Lung (tissue), 12 donors: ENCODE measurements around the gene MRPL41. TPM values are rescaled to one million over a fixed set of nuclear protein-coding genes. Genes with fewer than 3 reads are reported as not detected.

Source experiments
- ATAC-seq: fragments of 200-7000 bp; cut with Tn5 transposase; one replicate; pipeline ENCODE4 v1.9.1; 2020; ENCODE audit warnings: moderate number of reproducible peaks; ENCODE audit not compliant: insufficient read depth, low FRiP score
- DNase-seq, 3 donors: peaks; one replicate each; pipeline ENCODE4 v3.0.0-alpha.2; 2013 to 2017
- H3K27ac ChIP-seq, 2 donors: one replicate each; pipeline ENCODE4 v1.5.1; 2013; ENCODE audit warnings: mild to moderate bottlenecking in 2 of 2, moderate library complexity in 2 of 2, control low read depth in 1 of 2, inconsistent platforms in 1 of 2, low read depth in 1 of 2, low read length in 1 of 2
- H3K27me3 ChIP-seq, 3 donors: one replicate each; pipeline ENCODE4 v1.5.1; 2013; ENCODE audit warnings: low read length in 2 of 3; ENCODE audit not compliant: control insufficient read depth in 3 of 3, insufficient read depth in 3 of 3
- H3K36me3 ChIP-seq, 4 donors: one replicate each; pipeline ENCODE4 v1.5.1; 2013; ENCODE audit warnings: low read length in 4 of 4, mild to moderate bottlenecking in 1 of 4, moderate library complexity in 1 of 4; ENCODE audit not compliant: control insufficient read depth in 4 of 4, insufficient read depth in 4 of 4
- H3K4me1 ChIP-seq, 5 donors: one replicate each; pipeline ENCODE4 v1.5.1; 2013; ENCODE audit warnings: low read length in 5 of 5, mild to moderate bottlenecking in 2 of 5, moderate library complexity in 1 of 5; ENCODE audit not compliant: control insufficient read depth in 5 of 5, insufficient read depth in 5 of 5
- H3K4me3 ChIP-seq: one replicate; pipeline ENCODE4 v1.5.1; 2013; ENCODE audit warnings: mild to moderate bottlenecking, control low read depth, moderate library complexity
- H3K9ac ChIP-seq, 2 donors: one replicate each; pipeline ENCODE4 v1.5.1; 2013; ENCODE audit warnings: low read length in 2 of 2, control low read depth in 1 of 2; ENCODE audit not compliant: insufficient read depth in 1 of 2
- H3K9me3 ChIP-seq, 4 donors: one replicate each; pipeline ENCODE4 v1.5.1; 2013; ENCODE audit warnings: low read length in 3 of 4, mild to moderate bottlenecking in 1 of 4, moderate library complexity in 1 of 4; ENCODE audit not compliant: control insufficient read depth in 4 of 4, insufficient read depth in 3 of 4
- CTCF ChIP-seq: IDR thresholded peaks from 2 replicates; pipeline ENCODE4 v1.5.1; 2012; ENCODE audit warnings: mild to moderate bottlenecking; ENCODE audit errors: control extremely low read depth, extremely low read depth
- WGBS, 2 donors: extraction: QIAGEN DNeasy Blood & Tissue Kit; methylation state at CpG; one replicate each; pipeline ENCODE4 v1.1.7; 2013; 5-methylcytosine and 5-hydroxymethylcytosine counted together
- polyA plus RNA-seq, 2 donors: library from polyadenylated mRNA; stranded (reverse); fragments of 200-250 nt; gene quantifications; one replicate each; pipeline ENCODE4 v1.2.1, GENCODE V29; 2013
- total RNA-seq, 2 donors: library from RNA; depleted of rRNA in 1 of 2; stranded (reverse); fragments of >200 nt in 1 of 2; gene quantifications; one replicate each; pipeline ENCODE4 v1.2.1, GENCODE V29; 2014 to 2021
- donor health status: control.
- donor health status: control.
- donor health status: Bipolar disorder and iron deficiency.
- donor health status: healthy.
- donor health status: DM: yes; HTN: yes; CAD: no.

The MRPL41 gene
- total and polyA plus RNA-seq, 4 donors = 24.2 to 110 (median 53.3) TPM

- ATAC-seq (no peak), DNase-seq (no peak)
- H3K9ac ChIP-seq = no peak overlapping the region
- peaks cover 0 to 4% (median 0%) of the 10 kb centered on the region in 5 donors for H3K4me1 ChIP-seq
- no peak overlapping the region for H3K4me3 ChIP-seq
- 88 to 91% methylated on average over 12 of the region's 12 CpGs for WGBS, 2 donors
- no peaks in the 10 kb centered on the region for H3K9me3 ChIP-seq
- TF ChIP-seq CTCF = no peak
- H3K27me3 ChIP-seq = no peaks in the 10 kb centered on the region
- peaks cover 0 to 8% (median 0%) of the 10 kb centered on the region in 4 donors for H3K36me3 ChIP-seq
- no peak overlapping the region for H3K27ac ChIP-seq
Observed at GRCh38 chr9:137544176-137544760, 7.4 kb upstream of the MRPL41 start.

GRCh38 chr9:137545123-137545522 lies 6.6 kb upstream of the MRPL41 start:
- TF ChIP-seq CTCF = no peak
- no peak overlapping the region for H3K27ac ChIP-seq
- H3K4me3 ChIP-seq = no peak overlapping the region
- H3K4me1 ChIP-seq = peaks cover 0 to 10% (median 4%) of the 10 kb centered on the region in 5 donors
- H3K9ac ChIP-seq = no peak overlapping the region
- peaks cover 0 to 8% (median 0%) of the 10 kb centered on the region in 4 donors for H3K36me3 ChIP-seq
- WGBS, 2 donors = 82 to 84% methylated on average over 10 of the region's 10 CpGs
- ATAC-seq = no peak
- DNase-seq = peak in 1 of 3 donors; percentile 24
- no peaks in the 10 kb centered on the region for H3K27me3 ChIP-seq
- no peaks in the 10 kb centered on the region for H3K9me3 ChIP-seq

GRCh38 chr9:137547687-137548543 lies 3.8 kb upstream of the MRPL41 start:
- H3K27me3 ChIP-seq = no peaks in the 10 kb centered on the region
- 86 to 93% methylated on average over 22 to 23 of the region's 23 CpGs for WGBS, 2 donors
- H3K4me1 ChIP-seq = peaks cover 0 to 19% (median 6%) of the 10 kb centered on the region in 5 donors
- TF ChIP-seq CTCF = no peak
- DNase-seq (no peak), ATAC-seq (no peak)
- H3K9me3 ChIP-seq = no peaks in the 10 kb centered on the region
- H3K9ac ChIP-seq = no peak overlapping the region
- no peak overlapping the region for H3K27ac ChIP-seq
- H3K4me3 ChIP-seq = no peak overlapping the region
- peaks cover 0 to 3% (median 0%) of the 10 kb centered on the region in 4 donors for H3K36me3 ChIP-seq
